ENCODE results near the gene TUT7.
"Not testable (repeated sequence)": the region's sequence is repeated elsewhere in the genome, so short reads cannot be mapped to it uniquely, and the experiment has no call there.

TUT7 gene

DNA sequence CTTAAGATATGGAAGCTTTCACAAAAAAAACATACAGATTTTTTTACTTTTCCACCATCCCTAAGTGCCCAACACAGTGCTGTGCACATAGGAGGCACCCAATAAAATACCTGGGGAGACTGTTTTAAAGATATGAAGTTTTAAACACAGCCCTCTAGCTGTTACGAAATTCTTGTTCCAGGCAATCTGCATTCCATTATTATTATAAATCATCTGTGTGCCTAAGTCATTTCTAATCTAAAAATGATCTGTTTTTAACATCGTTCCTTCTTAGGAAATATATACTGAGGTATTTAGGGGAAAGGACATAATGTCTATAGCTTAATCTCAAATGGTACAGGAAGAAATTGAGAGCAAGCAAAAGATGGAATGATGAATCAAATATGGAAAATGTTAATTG lies 39.1 kb downstream of the TUT7 start:
- Histone ChIP-seq H3K9ac (ENCODE audit: low read depth, low read length) (no peak overlapping the region), H4K20me1 (ENCODE audit: insufficient read depth, low read length) (no peaks in the 10 kb centered on the region), H3K27me3 (ENCODE audit: insufficient read depth, low read length, poor library complexity) (no peaks in the 10 kb centered on the region), H3K79me2 (ENCODE audit: insufficient read depth, low read length) (no peaks in the 10 kb centered on the region), H3K9me3 (ENCODE audit: insufficient read depth, low read length, severe bottlenecking) (no peaks in the 10 kb centered on the region), H3K36me3 (ENCODE audit: insufficient read depth, low read length) (peaks cover 76% of the 10 kb centered on the region), H3K4me3 (ENCODE audit: low read depth in 1 of 2, low read length in 2 of 2) (no peak overlapping the region), H2AFZ (ENCODE audit: low read depth, low read length) (no peak overlapping the region), H3K4me2 (ENCODE audit: insufficient read depth, low read length) (no peak overlapping the region), H3K4me1 (ENCODE audit: insufficient read depth, low read length) (no peaks in the 10 kb centered on the region), H3K27ac (ENCODE audit: low read length) (no peak overlapping the region)
- no peak for DNase-seq
- ATAC-seq (ENCODE audit: insufficient read depth, low read depth) = no peak
- TF ChIP-seq EZH2 (IDR thresholded peaks at IDR 0.05; ENCODE audit: borderline replicate concordance, low read depth, low read length, severe bottlenecking) (no peak), CTCF (IDR thresholded peaks at IDR 0.05; ENCODE audit: borderline replicate concordance, extremely low read depth, low read length, poor library complexity, severe bottlenecking) (no peak)

DNA sequence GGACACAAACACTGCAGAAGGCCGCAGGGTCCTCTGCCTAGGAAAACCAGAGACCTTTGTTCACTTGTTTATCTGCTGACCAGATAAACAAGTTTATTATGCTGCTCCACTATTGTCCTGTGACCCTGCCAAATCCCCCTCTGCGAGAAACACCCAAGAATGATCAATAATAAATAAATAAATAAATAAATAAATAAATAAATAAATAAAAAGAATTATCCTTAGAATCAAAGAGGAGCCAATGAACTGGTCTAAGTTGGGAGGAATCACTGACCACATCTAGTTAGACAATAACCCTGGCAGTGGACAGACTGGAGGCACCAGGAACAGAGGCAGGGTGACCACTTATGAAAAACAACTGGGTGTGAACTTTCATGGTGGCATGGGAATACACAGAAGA lies 41.3 kb downstream of the TUT7 start:
- not testable (repeated sequence) for H2AFZ ChIP-seq (ENCODE audit: low read depth, low read length); ATAC-seq (ENCODE audit: insufficient read depth, low read depth); H3K79me2 ChIP-seq (ENCODE audit: insufficient read depth, low read length); H3K27ac ChIP-seq (ENCODE audit: low read length); H4K20me1 ChIP-seq (ENCODE audit: insufficient read depth, low read length); H3K9ac ChIP-seq (ENCODE audit: low read depth, low read length); DNase-seq; H3K4me1 ChIP-seq (ENCODE audit: insufficient read depth, low read length); H3K4me3 ChIP-seq (ENCODE audit: low read depth in 1 of 2, low read length in 2 of 2); H3K4me2 ChIP-seq (ENCODE audit: insufficient read depth, low read length); H3K9me3 ChIP-seq (ENCODE audit: insufficient read depth, low read length, severe bottlenecking); H3K27me3 ChIP-seq (ENCODE audit: insufficient read depth, low read length, poor library complexity)
- H3K36me3 ChIP-seq (ENCODE audit: insufficient read depth, low read length) = peaks cover 76% of the 10 kb centered on the region

- Histone ChIP-seq H3K4me1 (ENCODE audit: insufficient read depth, low read length) (no peaks in the 10 kb centered on the region), H3K4me3 (ENCODE audit: low read depth in 1 of 2, low read length in 2 of 2) (no peak overlapping the region), H4K20me1 (ENCODE audit: insufficient read depth, low read length) (no peaks in the 10 kb centered on the region), H2AFZ (ENCODE audit: low read depth, low read length) (no peak overlapping the region), H3K9me3 (ENCODE audit: insufficient read depth, low read length, severe bottlenecking) (no peaks in the 10 kb centered on the region), H3K9ac (ENCODE audit: low read depth, low read length) (no peak overlapping the region), H3K36me3 (ENCODE audit: insufficient read depth, low read length) (peaks cover 70% of the 10 kb centered on the region), H3K27me3 (ENCODE audit: insufficient read depth, low read length, poor library complexity) (no peaks in the 10 kb centered on the region), H3K4me2 (ENCODE audit: insufficient read depth, low read length) (no peak overlapping the region), H3K27ac (ENCODE audit: low read length) (no peak overlapping the region), H3K79me2 (ENCODE audit: insufficient read depth, low read length) (no peaks in the 10 kb centered on the region)
- DNase-seq (no peak), ATAC-seq (ENCODE audit: insufficient read depth, low read depth) (no peak)
- TF ChIP-seq EZH2 (IDR thresholded peaks at IDR 0.05; ENCODE audit: borderline replicate concordance, low read depth, low read length, severe bottlenecking) (no peak), CTCF (IDR thresholded peaks at IDR 0.05; ENCODE audit: borderline replicate concordance, extremely low read depth, low read length, poor library complexity, severe bottlenecking) (no peak)
These were observed 45.5 kb downstream of the TUT7 start for GRCh38 chr9:86308687-86309086.

GRCh38 chr9:86304236-86304730 lies 49.9 kb downstream of the TUT7 start:
- no peak overlapping the region for H3K4me3 ChIP-seq (ENCODE audit: low read depth in 1 of 2, low read length in 2 of 2)
- H3K79me2 ChIP-seq (ENCODE audit: insufficient read depth, low read length) = no peaks in the 10 kb centered on the region
- H3K27me3 ChIP-seq (ENCODE audit: insufficient read depth, low read length, poor library complexity) = no peaks in the 10 kb centered on the region
- no peaks in the 10 kb centered on the region for H4K20me1 ChIP-seq (ENCODE audit: insufficient read depth, low read length)
- TF ChIP-seq EZH2 (IDR thresholded peaks at IDR 0.05; ENCODE audit: borderline replicate concordance, low read depth, low read length, severe bottlenecking) (no peak), CTCF (IDR thresholded peaks at IDR 0.05; ENCODE audit: borderline replicate concordance, extremely low read depth, low read length, poor library complexity, severe bottlenecking) (no peak)
- H3K9me3 ChIP-seq (ENCODE audit: insufficient read depth, low read length, severe bottlenecking) = no peaks in the 10 kb centered on the region
- H3K4me1 ChIP-seq (ENCODE audit: insufficient read depth, low read length) = no peaks in the 10 kb centered on the region
- no peak overlapping the region for H3K9ac ChIP-seq (ENCODE audit: low read depth, low read length)
- no peak overlapping the region for H2AFZ ChIP-seq (ENCODE audit: low read depth, low read length)
- no peak overlapping the region for H3K4me2 ChIP-seq (ENCODE audit: insufficient read depth, low read length)
- no peak for DNase-seq
- H3K36me3 ChIP-seq (ENCODE audit: insufficient read depth, low read length) = peaks cover 81% of the 10 kb centered on the region
- ATAC-seq (ENCODE audit: insufficient read depth, low read depth) = no peak
- H3K27ac ChIP-seq (ENCODE audit: low read length) = no peak overlapping the region

All from DND-41 (cell line).